ENCODE results near the gene MTRFR. TPM values are rescaled to one million over a fixed set of nuclear protein-coding genes. Genes with fewer than 3 reads are reported as not detected.

Gene MTRFR
- total RNA-seq, 1 experiment from 2014 or later, result 14.8 TPM

DNA sequence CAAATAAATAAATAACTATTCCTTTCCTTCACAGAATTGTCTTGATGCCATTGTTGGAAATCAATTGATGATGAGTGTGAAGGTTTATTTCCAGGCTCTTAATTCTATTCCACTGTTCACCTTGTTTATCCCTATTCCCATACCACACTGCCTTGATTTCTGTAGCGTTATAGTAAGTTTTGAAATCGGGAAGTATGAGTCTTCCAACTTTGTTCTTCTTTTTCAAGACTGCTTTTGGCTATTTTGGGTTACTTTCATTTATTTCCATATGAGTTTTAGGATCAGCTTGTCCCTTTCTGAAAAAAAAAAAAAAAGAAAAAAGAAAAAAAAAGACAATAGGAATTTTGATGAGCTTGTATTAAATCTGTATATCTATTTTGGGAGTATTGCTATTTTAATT, 47.7 kb downstream of the MTRFR start:
- Histone ChIP-seq H4K20me1 (ENCODE audit: control insufficient read depth, insufficient read depth, insufficient read length) (no peaks in the 10 kb centered on the region), H3K18ac (ENCODE audit: insufficient read length, low read depth, low read length) (no peak overlapping the region), H3K4ac (ENCODE audit: low read depth, low read length) (no peak overlapping the region), H3K14ac (ENCODE audit: insufficient read depth, low read length) (no peak overlapping the region), H3K9me3 (ENCODE audit: control insufficient read depth, low read depth, low read length) (no peaks in the 10 kb centered on the region), H4K8ac (replicated peaks; ENCODE audit: insufficient read length, low read depth, low read length) (no peak overlapping the region), H3K23ac (ENCODE audit: insufficient read length, low read depth, low read length) (no peak overlapping the region), H3K4me1 (ENCODE audit: insufficient read depth, low read length) (no peaks in the 10 kb centered on the region), H3K4me2 (ENCODE audit: insufficient read depth, insufficient read length, low read length) (no peak overlapping the region), H3K79me1 (ENCODE audit: insufficient read depth, low read depth, low read length, poor library complexity, severe bottlenecking) (no peaks in the 10 kb centered on the region), H3K79me2 (ENCODE audit: insufficient read depth, low read length) (no peaks in the 10 kb centered on the region), H2AFZ (ENCODE audit: low read length) (no peak overlapping the region), H2BK20ac (ENCODE audit: low read depth, low read length, poor library complexity, severe bottlenecking) (no peak overlapping the region), H3K23me2 (ENCODE audit: insufficient read length, low read depth, low read length, poor library complexity, severe bottlenecking) (no peaks in the 10 kb centered on the region), H3K27me3 (ENCODE audit: insufficient read depth, low read length) (no peaks in the 10 kb centered on the region), H3K9ac (ENCODE audit: extremely low read depth, insufficient read length, low read length) (no peak overlapping the region), H3T11ph (ENCODE audit: low read length) (no peak overlapping the region), H2BK120ac (ENCODE audit: low read depth, low read length, poor library complexity, severe bottlenecking) (no peak overlapping the region), H2BK5ac (ENCODE audit: insufficient read length, low read length) (no peak overlapping the region), H2AK5ac (ENCODE audit: insufficient read length, low read length) (no peak overlapping the region), H4K5ac (ENCODE audit: insufficient read length, low read depth, low read length) (no peak overlapping the region), H4K91ac (ENCODE audit: insufficient read length, low read depth, low read length) (no peak overlapping the region), H3K27ac (ENCODE audit: insufficient read length, low read depth, low read length) (no peak overlapping the region), H3K56ac (ENCODE audit: insufficient read length, low read depth, low read length) (no peak overlapping the region), H2BK12ac (ENCODE audit: insufficient read length, low read depth, low read length) (no peak overlapping the region), H2BK15ac (ENCODE audit: low read depth, low read length) (no peak overlapping the region)
- no peaks in the 10 kb centered on the region for H3K36me3 Mint-ChIP-seq (ENCODE audit: insufficient read depth in 1 of 3, low read depth in 3 of 3)
- H3K27ac Mint-ChIP-seq, result no peak overlapping the region
- DNase-seq, result no peak
- no peaks in the 10 kb centered on the region for H3K4me1 Mint-ChIP-seq
- WGBS (ENCODE audit: extremely low coverage, insufficient read length, low lambda C conversion rate), result no CpG with 5 or more reads among the region's 2 CpGs
- TF ChIP-seq, protein P1, sequence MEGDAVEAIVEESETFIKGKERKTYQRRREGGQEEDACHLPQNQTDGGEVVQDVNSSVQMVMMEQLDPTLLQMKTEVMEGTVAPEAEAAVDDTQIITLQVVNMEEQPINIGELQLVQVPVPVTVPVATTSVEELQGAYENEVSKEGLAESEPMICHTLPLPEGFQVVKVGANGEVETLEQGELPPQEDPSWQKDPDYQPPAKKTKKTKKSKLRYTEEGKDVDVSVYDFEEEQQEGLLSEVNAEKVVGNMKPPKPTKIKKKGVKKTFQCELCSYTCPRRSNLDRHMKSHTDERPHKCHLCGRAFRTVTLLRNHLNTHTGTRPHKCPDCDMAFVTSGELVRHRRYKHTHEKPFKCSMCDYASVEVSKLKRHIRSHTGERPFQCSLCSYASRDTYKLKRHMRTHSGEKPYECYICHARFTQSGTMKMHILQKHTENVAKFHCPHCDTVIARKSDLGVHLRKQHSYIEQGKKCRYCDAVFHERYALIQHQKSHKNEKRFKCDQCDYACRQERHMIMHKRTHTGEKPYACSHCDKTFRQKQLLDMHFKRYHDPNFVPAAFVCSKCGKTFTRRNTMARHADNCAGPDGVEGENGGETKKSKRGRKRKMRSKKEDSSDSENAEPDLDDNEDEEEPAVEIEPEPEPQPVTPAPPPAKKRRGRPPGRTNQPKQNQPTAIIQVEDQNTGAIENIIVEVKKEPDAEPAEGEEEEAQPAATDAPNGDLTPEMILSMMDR (conservative IDR thresholded peaks at IDR 0.05), result no peak
- no peak overlapping the region for H3K4me3 Mint-ChIP-seq
- no peaks in the 10 kb centered on the region for H3K27me3 Mint-ChIP-seq (ENCODE audit: low read depth)
- no peaks in the 10 kb centered on the region for H3K9me3 Mint-ChIP-seq
